HG02571 (cell line): Measurements from ENCODE around the gene CSNK1D.

Source experiments
- ATAC-seq: cut with Tn5 transposase; IDR thresholded peaks from one replicate; pipeline ENCODE4 v1.9.1; 2021; ENCODE audit warnings: mild to moderate bottlenecking, moderate library complexity; ENCODE audit not compliant: unreplicated experiment

The CSNK1D gene

GRCh38 chr17:82230609-82231311, 42.7 kb downstream of the CSNK1D start:
- ATAC-seq = no peak

- no peak for ATAC-seq
Observed at GRCh38 chr17:82229698-82230608, 43.5 kb downstream of the CSNK1D start.

- ATAC-seq = peak; percentile 37
Observed at GRCh38 chr17:82228842-82229697, 44.4 kb downstream of the CSNK1D start, which contains the start of gene SLC16A3. Gene SLC16A3 (plus strand): TSS chr17:82229042. CDS start chr17:82236009, 6,967 bp downstream.

- no peak for ATAC-seq
Observed at GRCh38 chr17:82228278-82228841, 45.1 kb downstream of the CSNK1D start.

- ATAC-seq = no peak
Observed at GRCh38 chr17:82227629-82228277, 45.7 kb downstream of the CSNK1D start.

- ATAC-seq = no peak
Observed at GRCh38 chr17:82226809-82227628, 46.5 kb downstream of the CSNK1D start.

- ATAC-seq = no peak
Observed at GRCh38 chr17:82226146-82226808, 47.2 kb downstream of the CSNK1D start.

- ATAC-seq = no peak
Observed at GRCh38 chr17:82225368-82226029, 48.0 kb downstream of the CSNK1D start.

GRCh38 chr17:82224666-82225065, 48.8 kb downstream of the CSNK1D start:
- no peak for ATAC-seq

GRCh38 chr17:82223517-82223916, 50.0 kb downstream of the CSNK1D start:
- no peak for ATAC-seq

GRCh38 chr17:82222816-82223215, 50.7 kb downstream of the CSNK1D start:
- no peak for ATAC-seq

GRCh38 chr17:82221341-82221902, 52.1 kb downstream of the CSNK1D start:
- ATAC-seq = no peak

- ATAC-seq = no peak
Observed at GRCh38 chr17:82219753-82220709, 53.5 kb downstream of the CSNK1D start.

GRCh38 chr17:82219083-82219482, 54.4 kb downstream of the CSNK1D start:
- ATAC-seq = no peak

GRCh38 chr17:82218349-82219075, 55.0 kb downstream of the CSNK1D start:
- ATAC-seq = no peak

GRCh38 chr17:82217530-82218204, 55.8 kb downstream of the CSNK1D start:
- ATAC-seq = no peak
